HG02852 (cell line): ENCODE measurements around the gene SHANK2.

Experiments
- ATAC-seq: cut with Tn5 transposase; IDR thresholded peaks from one replicate; pipeline ENCODE4 v1.9.1; 2021; ENCODE audit warnings: mild to moderate bottlenecking, moderate library complexity; ENCODE audit not compliant: unreplicated experiment

SHANK2 gene

DNA sequence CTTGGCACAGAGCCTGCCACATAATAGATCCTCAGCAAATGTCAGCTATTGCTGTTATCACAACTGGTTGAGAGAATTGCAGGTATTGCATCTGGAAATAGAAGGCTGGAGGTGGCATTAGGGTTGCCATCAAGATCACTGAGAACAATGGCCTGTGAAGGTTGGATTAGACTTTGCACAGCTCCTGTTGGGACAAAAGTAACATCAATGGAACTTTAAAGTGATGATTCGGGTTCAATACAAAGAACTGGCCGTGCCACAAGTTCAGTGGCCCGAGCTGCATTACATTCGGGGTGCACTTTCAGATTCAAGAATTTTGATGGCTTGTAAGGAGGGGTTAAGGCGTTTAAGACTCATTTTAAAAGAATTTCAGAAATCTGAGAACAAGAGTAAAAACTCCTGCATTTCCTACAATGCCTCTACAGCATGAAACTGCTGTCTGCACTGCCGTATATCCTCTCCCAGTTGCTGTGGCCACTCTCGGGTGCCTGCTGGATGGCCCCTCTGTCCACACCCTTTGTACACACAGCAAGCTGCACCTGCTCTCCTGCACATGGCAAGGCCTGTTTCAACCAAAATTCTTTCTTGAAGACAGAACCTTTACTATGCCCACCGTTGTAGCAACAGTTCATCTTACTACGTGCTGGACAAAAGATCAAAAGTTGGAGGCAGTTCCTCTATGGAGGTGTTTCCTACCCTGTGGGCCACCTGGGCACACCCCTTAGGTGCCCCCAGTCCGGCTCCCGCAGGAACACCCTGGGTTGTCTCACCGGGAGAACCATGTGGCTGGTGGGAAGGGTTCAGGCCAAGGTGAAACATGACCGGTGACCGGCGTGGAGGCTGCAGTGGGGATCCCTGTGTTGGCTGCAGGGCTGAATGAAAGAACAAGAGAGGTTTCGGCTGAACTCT lies 17.5 kb upstream of the SHANK2 start:
- no peak for ATAC-seq

DNA sequence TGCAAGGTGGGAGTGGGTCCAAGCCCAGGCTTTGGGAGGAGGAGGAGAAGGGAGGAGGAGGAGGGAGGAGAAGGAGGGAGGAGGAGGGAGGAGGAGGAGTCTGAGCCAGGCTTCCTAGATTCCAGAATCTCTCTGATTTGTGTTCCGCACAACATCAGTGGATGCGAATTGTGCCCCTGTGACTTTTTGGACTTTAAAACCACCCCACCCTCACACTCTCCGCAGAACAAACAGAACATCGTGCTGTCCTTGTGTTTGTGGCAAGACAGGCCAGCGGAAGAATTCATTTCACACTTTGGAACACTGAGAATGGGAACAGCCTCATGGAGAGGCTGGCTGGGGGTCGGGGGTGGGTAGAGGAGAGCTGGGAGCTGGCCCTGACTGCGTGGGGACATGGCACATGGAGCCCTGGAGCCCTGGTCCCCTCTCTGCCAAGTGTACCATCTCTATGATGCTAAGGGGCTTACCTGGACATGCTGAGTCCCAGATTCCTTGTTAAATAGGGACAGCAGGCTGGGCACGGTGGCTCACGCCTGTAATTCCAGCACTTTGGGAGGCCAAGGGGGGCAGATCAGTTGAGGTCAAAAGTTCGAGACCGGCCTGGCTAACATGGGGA lies 16.4 kb upstream of the SHANK2 start:
- ATAC-seq = no peak

DNA sequence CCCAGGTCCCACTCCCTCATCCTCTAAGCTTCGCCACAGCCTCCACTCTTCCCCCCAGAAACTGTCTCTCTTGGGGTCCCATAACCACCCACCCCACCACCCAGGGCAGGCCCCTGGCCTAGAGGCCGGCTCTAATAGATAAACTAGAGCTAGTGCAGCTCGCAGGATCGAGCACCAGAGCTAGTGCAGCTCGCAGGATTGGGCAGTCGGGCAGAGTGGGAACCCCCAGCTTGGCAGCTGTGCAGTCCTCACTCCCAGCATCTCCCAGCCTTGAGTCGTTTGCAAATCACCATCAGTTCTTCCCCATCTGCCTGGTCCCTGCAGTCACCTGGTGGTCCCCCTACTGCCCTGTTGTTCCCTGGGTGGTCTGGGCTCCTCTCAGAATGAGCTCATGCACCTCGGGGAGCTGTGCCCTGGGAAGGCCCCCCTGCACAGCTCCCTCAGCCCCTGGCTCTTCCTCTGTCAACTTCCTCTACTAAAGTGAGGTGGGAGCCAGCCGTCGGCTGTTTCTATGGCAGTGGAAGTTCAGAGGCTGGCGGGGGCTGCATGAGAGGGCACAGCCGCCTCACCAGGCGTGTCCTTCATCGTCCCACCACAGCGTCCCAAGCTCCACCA lies 15.5 kb upstream of the SHANK2 start:
- ATAC-seq = no peak

DNA sequence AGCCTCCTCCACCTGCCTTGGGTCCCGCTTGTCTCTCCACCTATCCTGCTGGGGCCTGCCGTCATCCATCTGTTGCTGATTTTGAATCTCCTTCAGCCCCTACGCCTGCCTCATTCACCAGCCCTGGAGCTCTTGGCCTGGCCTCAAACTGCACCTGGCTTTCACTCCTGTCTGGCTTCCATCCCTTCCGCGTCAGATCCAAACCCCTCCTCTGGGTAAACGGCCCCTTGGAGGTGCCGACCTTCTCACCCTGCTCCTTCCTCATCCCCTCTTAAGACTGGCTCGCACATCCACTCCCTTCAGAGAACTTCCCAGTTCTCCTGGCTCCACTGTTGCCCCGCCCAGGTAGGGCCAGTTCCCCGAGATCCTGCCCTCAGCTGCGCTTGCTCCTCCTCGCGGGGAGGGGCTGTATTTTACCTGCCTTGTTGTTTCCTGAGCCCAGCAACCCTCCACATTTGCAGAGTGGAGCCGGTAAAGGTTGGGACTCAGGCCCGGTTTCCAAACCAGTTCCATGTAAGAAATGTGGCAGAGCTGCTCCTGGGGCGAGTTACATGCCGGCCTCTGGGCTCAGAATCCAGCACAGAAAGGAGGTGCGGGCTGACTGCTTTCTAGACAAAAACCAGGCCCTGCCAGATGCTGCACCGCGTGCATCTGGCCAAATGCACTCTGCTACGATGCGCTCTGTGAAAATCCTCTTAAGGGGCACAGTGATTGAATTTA lies 13.9 kb upstream of the SHANK2 start:
- no peak for ATAC-seq

DNA sequence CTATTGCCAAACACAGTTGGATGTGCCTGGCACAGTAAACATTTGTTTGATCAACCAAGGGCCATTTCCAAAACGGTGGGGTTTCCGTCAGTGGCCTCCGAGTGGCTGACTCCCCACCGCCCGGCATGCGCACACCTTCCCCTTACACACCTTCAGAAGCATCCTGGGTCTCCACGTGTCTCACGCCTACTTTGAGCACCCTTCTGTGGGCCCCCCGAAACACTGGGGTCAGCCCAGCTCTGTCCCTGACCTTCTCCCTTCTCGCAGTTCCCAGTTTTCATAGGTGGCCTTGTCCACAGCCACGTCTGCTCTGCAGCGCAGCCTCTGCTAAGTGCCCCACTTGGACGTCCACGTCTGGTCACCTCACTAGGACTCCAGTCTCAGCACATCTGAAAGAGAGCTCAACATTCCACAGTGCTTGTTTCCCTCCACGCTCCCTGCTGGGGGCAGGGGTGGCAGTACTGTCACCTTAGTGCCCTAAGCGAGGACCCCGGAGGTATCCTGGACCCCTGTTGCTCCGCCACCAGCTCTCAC lies 13.2 kb upstream of the SHANK2 start:
- no peak for ATAC-seq

DNA sequence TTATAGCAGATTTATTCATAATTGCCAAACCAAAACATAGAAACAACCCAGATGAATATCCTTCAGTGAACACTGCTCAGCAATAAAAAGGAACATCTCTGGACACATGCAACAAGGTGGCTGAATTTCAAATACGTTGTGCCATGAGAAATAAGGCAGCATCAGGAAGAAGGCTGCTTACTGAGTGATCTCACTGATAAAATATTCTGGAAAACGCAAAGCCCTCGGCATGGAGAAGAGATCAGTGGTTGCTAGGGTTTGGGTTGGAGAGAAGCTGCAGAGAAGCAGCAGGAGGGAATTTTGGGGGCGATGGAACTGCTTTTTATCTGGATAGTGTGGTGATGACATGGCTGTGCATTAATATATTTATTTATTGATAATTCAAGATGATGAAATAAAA lies 11.0 kb upstream of the SHANK2 start:
- ATAC-seq = no peak

DNA sequence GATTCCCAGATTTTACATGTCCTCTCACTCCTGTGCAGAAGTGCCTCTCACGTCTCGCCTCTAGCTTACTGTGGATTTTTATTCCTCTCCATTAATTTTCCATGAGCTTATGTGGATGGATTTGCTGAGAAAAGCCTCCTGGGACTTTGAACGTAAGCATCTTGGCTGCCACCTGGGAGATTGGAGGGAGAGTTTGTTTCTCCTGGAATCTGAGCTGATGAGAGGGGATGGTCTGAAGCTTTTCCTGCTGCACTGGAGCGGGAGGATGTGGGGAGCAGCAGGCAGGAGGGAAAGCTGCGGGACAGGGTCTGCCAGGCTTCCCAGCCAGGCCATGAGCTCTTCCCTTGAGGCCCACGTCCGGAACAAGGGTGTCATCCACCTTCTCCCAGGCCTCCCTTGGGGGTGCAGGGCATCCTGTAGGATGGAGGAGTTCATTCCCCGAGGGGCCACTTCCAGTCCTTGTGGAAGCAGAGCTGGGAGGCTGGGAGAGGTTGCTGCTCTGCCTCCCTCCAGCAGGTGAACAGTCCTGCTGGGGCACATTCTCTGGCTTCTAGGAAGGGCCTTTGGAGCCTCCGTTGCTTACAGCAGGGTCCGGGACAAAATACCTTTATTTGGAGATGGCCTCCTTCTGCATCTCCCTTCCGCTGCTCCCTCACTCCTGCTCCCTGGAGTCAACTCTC lies 3.6 kb upstream of the SHANK2 start:
- no peak for ATAC-seq

DNA sequence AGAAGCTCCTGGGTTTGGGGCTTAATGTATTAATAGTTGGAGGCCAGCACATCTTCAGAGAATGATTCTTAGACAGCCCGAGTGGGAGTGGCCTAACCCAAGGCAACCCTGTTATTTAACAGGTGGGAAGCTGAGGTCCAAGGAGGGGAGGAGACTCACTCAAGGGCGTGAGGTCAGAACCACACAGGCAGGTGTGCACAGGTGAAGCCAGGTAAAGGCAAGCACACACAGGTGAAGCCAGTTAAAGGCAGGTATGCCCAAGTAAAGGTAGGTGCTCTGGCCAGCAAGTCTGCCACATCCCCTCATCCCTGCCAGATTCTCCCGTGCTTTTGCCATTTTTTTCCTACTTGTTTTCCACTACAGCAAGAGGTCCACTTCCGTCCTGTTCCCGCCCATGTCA lies 2.9 kb upstream of the SHANK2 start:
- no peak for ATAC-seq

DNA sequence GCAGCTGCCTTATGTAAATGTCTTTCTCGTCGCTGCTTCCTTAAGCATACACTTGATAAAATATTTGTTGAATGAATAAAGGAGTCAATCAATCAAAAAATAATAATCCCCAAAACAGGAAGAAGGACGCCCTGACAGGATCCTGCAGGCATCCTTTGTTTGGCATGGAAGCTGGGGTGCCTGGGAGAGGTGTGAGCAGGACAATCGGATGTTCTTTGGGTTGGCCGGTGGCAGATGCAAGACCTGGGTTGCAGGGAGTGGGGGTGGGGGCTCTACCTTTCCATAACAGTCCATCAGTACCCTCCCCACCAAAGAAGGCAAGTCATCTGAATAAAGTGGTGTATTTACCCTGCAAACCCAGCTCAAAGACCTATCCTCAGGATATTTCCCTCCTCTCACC lies 1.4 kb upstream of the SHANK2 start:
- no peak for ATAC-seq

DNA sequence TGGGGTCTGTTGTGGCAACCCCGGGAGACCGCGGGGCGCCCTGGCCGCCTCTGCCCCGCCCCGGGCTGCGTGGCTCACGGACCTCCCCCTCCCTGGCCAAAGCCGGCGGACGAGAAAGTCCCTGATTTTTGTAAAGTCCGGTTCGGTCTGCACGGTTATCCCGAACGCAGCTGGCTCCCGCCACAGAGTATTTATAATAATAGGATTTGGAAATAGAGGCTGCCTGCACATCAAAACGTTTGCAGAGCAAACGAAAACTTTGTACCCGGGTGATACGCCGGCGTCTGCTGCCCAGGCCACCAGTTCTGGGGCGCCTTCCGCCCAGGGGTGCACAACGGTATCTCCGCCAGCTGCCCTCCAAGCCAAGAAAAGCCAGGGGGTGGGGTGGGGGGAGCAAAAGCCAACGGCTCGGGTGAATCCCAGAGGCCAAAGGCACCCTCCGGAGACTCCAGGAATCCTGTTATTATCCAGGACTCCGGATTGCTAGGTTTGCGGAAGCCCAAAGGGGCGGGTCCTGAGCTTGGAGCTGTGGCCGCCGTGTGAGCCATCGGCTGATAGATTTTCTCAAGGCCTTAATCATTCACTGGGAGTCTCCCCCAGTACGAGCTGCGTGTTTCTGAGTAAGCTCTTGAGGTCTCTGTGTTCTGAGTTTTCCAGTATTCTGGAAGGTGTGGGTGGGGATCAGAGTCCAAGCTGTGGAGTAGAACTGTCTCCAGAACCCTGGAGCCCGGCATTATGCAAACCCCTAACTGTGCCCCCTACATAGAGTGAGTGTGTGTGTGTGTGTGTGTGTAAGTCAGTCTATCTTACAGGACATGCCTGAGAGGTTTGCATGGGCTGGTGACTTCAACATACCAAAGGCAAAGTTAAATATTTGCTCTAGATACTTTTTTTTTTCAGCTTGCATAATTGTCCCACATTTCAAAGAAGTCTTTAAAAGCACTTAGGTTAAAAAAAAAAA lies 673 bp upstream of the SHANK2 start:
- no peak for ATAC-seq

DNA sequence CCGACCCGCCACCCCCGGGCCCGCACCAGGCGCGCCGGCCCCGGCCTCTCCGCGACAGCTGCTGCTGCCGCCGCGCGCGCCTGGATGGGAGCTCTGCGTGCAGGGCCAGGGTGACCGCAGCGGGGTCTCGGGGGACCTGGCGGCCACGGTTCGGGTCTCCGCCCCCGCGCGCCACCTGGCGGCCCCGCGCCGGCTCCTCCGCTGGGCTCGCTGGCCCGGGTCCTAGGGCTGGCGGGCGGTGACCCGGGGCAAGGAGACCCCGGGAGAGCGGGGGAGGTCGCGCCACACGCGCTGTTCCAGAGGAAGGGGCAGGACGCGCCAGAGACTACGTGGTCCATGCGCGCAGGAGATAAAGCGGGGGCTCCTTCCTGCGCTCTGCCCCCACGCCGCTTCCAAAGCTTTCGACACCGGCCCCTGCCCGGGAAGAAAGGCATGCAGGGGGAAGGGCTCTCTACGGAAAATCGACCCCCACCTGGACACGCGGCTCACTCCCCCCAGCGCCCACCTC lies 562 bp downstream of the SHANK2 start:
- no peak for ATAC-seq

DNA sequence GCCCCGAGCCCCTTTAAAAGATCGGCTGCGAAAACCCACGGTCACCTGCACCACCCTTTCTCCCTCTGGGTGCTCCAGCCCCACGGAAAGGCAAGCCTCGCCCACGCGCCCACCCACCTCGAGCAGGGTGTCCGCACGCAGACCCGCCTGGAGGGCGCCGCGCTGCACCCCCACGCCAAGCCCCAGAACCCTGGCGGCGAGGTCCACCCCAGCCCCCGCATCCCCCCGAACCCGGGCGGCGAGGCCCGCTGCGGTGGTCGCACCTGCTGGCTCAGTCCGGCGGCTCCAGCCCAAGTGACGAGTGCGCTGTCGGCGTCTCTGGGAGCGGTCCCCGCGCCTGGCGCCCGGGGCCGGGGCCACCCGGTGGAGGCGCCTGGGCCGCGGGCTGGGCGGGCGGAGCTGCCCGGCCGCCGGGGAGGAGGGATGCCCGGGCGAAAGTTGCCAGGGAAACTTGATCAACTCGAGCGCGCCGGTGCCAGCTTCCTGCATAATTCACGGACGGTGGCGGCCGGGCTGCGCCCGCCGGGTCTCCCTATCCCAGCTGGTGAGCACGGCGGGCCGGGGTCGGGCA lies 1.1 kb downstream of the SHANK2 start:
- no peak for ATAC-seq

DNA sequence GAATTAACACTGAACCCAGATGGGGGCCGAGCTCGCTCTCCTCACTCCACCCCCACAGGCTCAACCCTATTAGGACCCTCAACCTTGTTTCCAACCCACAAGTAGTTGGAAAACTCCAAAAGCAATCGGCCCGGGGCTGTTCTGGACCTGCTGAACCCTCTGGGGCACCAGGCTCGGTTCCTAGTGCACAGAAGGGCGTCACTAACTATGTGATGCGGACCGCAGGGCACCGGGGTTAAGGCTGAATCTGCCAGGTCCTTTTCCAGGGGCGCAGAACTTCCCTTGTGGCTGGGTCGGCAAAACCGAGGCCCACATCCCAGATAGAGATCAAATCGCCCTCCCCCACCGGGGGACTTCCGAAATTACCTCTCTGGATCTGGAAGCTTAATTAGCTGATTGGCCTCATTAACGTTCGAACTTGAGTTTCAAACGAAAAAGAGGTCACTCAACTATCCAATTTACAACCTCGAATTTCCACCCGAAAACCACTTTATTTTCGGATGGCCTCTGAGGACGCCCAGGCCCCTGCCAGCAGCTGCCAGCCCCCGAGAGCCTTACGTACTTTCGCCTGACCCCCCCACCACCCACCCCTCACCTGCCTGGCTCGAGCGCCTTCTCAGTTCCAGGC lies 1.7 kb downstream of the SHANK2 start:
- ATAC-seq = no peak

DNA sequence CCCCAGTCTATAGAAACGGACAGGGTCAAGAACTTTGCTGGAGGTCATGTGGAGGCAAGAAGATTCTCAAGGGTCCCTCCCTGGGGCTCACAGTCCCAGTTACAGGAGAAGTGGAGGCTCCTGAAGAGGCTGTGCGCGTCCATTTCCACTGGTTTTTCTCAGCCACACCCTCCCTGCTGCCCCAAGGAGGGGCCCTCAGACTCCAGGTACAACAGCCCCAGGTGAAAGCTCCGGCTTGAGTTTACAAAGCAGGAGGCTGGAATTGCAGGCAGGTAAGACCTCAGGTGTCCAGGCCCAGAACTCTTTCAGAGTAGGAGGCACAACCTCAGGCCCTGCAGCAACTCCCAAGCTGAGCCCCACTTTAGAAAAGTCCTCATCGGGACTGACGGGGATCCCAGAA lies 3.1 kb downstream of the SHANK2 start:
- no peak for ATAC-seq

DNA sequence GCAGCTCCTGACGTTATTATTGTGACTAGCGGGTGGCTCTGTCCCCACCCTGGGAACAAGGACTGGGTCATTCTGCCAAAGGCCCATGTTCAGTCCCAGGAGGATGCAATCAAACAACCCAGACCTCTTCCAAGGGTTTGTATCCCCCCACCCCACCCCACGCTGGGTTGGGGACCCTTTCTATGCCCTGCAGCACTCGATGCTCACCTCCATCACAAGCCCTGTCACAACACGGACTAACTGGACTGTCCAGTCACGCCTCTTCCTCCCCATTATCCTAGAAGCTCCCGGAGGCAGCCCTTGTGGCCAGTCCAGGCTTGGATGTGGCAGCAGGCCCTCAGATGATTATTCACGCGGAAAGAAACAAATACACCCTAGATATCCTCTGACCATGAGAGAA lies 3.7 kb downstream of the SHANK2 start:
- ATAC-seq = no peak

DNA sequence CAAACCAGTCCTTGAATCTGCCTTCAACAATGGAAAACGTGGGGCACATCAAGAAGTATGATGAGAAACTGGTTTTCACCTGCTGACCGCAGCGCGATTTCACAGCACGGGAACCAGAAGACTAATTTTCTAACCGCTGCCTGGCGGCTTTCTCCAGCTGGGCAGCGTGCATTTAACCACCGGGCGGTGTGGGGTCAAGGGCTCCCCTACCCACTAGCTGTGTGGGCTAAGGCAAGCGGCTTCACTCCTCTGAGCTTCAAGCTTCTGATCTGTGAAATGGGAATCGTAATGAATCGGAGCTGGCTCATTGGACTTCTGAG lies 4.2 kb downstream of the SHANK2 start:
- no peak for ATAC-seq

DNA sequence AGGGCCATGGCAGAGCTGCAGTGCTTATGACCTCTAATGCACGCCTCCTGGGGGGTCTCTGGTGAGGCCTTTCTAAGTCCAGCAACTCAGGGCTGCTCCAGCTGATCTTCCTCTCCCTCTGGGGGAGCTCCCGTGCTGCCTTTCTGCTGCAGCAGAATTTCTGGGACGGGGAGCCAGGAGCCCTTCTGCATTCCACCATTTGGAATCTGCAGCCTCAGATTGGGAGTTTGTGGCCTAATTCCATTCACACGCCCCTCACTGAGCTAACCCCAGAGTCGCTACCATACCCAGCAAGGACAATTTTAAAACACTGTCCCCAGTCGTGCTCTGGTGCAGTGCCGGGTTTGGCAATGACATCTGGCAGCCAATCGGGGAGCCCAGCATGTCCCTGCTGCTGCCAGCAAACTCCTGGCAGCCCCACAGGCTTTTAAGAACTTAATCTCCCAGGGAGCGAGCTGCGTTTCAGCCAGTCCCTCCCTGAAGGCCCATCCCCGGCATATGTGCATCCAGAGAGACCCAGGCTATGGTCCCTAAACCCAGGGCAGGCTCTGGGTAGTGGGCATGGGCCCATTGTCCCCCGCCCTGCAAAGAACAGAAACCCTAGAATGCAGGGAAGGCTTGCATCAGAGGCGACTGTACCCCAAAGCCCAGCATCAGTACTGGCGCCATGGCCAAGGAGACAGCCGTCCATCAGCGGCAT lies 4.7 kb downstream of the SHANK2 start:
- ATAC-seq = no peak

DNA sequence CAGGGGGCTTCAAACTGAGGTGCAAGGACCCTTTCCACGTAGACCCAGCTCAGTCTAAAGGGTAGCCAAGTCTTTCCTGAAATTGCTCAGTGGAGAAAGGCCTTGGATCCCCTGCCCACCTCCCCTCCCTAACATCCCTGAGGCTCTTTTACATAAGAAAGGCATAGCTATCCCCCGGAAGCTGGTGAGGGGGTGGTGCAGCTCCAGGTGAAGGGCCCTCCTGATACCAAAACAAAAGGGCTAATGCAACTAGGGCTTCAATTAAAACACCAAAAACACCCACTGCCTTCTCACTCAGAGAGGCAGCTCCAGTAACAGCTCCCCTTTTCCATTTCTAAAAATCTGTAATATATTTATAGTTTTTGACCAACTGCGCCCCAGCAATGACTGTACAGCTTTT lies 5.8 kb downstream of the SHANK2 start:
- ATAC-seq = no peak
